Measurements from ENCODE around the gene MINAR2.

MINAR2 gene

GRCh38 chr5:129747572-129748407, at the start of gene MINAR2:
MINAR2 (plus strand) TSS chr5:129748094; CDS start chr5:129748191, 97 bp downstream.
- CTCF ChIA-PET: interaction anchor here (2.4 kb wide), 1 partner anchor 24 kb away, joined by 7 read pairs; no protein-coding TSS in a partner anchor
- POLR2A ChIA-PET: no interaction called here
- DNase-seq (ENCODE audit: extremely low spot score): no peak
- TF ChIP-seq, protein P1, sequence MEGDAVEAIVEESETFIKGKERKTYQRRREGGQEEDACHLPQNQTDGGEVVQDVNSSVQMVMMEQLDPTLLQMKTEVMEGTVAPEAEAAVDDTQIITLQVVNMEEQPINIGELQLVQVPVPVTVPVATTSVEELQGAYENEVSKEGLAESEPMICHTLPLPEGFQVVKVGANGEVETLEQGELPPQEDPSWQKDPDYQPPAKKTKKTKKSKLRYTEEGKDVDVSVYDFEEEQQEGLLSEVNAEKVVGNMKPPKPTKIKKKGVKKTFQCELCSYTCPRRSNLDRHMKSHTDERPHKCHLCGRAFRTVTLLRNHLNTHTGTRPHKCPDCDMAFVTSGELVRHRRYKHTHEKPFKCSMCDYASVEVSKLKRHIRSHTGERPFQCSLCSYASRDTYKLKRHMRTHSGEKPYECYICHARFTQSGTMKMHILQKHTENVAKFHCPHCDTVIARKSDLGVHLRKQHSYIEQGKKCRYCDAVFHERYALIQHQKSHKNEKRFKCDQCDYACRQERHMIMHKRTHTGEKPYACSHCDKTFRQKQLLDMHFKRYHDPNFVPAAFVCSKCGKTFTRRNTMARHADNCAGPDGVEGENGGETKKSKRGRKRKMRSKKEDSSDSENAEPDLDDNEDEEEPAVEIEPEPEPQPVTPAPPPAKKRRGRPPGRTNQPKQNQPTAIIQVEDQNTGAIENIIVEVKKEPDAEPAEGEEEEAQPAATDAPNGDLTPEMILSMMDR (IDR thresholded peaks at IDR 0.05; ENCODE audit: control extremely low read depth, extremely low read depth, low read depth, missing control alignments): no peak

DNA sequence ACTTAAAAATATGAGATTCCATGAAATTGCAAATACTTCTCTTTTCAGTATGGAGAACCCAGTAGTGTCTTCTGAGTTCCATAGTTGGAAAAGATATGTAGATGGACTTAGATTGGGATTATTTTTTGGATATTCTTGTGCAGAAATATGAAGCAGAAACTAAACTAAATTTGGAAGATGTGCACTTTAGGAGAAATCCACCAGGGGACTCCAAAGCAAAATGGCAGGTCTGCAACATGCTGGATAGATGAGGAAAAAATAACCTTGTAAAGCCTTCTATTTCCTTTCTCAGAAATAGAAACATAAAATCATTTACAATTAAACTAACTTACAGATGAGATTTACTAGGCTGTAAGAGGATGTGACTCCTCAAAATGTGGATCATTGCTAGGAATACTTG, 49.2 kb upstream of the MINAR2 start:
- TF ChIP-seq, protein P1 (IDR thresholded peaks at IDR 0.05; ENCODE audit: control extremely low read depth, extremely low read depth, low read depth, missing control alignments): no peak
- POLR2A ChIA-PET: no interaction called here
- CTCF ChIA-PET: no interaction called here
- DNase-seq (ENCODE audit: extremely low spot score): no peak

GRCh38 chr5:129716235-129716634, 31.7 kb upstream of the MINAR2 start:
- no peak for DNase-seq (ENCODE audit: extremely low spot score)
- POLR2A ChIA-PET: no interaction called here
- TF ChIP-seq, protein P1 (IDR thresholded peaks at IDR 0.05; ENCODE audit: control extremely low read depth, extremely low read depth, low read depth, missing control alignments): no peak
- CTCF ChIA-PET: no interaction called here

DNA sequence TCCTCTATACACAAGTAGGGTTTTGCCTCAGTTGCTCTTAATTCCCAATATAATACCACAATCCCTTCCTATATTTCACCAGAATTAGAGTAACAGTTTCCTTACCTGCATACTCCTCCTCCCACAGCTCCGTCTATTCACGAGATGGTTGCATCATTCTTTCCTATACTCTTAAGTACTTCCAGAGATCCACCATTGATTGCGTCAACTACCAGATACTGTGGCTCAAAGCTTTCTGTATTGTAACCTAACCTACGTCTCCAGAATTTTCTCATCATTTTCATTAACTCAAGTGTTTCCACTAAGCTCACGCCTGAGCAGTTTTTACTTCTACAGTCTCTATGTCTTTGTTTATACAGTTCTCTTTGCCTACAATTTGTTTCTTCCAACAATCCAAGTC, 31.2 kb upstream of the MINAR2 start:
- TF ChIP-seq, protein P1 (IDR thresholded peaks at IDR 0.05; ENCODE audit: control extremely low read depth, extremely low read depth, low read depth, missing control alignments): no peak
- CTCF ChIA-PET: no interaction called here
- DNase-seq (ENCODE audit: extremely low spot score): no peak
- POLR2A ChIA-PET: no interaction called here

DNA sequence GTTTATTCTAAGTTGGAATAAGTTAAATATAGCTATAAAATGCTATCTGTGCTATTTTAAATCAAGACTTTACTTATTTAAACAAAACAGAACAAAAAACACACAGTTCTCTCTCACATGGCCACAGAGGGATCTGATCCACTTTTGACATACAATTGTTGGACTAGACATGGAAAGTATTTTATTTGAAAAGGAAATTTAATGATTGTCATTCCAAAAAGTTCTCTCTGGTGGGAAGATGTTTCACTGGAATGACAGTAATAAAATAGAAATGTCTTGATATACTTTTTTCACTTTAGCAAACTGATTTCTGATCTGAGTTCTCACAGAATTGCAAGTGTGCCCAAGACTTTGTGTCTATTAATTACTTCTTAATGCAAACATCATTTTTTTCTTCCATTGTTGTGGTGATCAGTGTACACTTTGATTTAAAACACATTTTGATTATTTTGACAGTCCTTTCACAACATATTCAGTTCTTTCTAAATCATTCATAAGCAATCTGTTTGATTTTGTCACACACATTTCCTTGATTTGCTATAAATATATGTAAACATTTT, 30.1 kb upstream of the MINAR2 start:
- DNase-seq (ENCODE audit: extremely low spot score): no peak
- POLR2A ChIA-PET: no interaction called here
- CTCF ChIA-PET: no interaction called here
- TF ChIP-seq, protein P1 (IDR thresholded peaks at IDR 0.05; ENCODE audit: control extremely low read depth, extremely low read depth, low read depth, missing control alignments): no peak

GRCh38 chr5:129718471-129719090, 29.3 kb upstream of the MINAR2 start:
- CTCF ChIA-PET: no interaction called here
- DNase-seq (ENCODE audit: extremely low spot score): no peak
- TF ChIP-seq, protein P1 (IDR thresholded peaks at IDR 0.05; ENCODE audit: control extremely low read depth, extremely low read depth, low read depth, missing control alignments): no peak
- POLR2A ChIA-PET: no interaction called here
